GM12878 (cell line): ENCODE results near the gene SURF4.

Source experiments
- DPF2 ChIP-seq: fragments of 450-650 bp; IDR thresholded peaks from 2 replicates; pipeline ENCODE4 v1.6.1; 2017; ENCODE audit warnings: mild to moderate bottlenecking
- HDGF ChIP-seq: fragments of 450-650 bp; IDR thresholded peaks from 2 replicates; pipeline ENCODE4 v1.6.1; 2016; ENCODE audit warnings: antibody characterized with exemption
- RCOR1 ChIP-seq: conservative IDR thresholded peaks from 2 replicates; pipeline ENCODE4 v1.6.1; 2012; ENCODE audit warnings: low read depth, low read length, improper control_type of control experiment

GRCh38 chr9:133385452-133385851 lies 9.6 kb upstream of the SURF4 start:
- TF ChIP-seq RCOR1 (no peak), HDGF (no peak), DPF2 (no peak)
